ENCODE data around the gene TAOK1.

Gene TAOK1

GRCh38 chr17:29560316-29560715 is 170.2 kb downstream of the TAOK1 start:
- H3K4me3 ChIP-seq (ENCODE audit: low read depth, low read length) = no peak overlapping the region
- TF ChIP-seq CTCF (IDR thresholded peaks at IDR 0.05; ENCODE audit: low read depth, low read length) = no peak

- no peak overlapping the region for H3K4me3 ChIP-seq (ENCODE audit: low read depth, low read length)
- TF ChIP-seq CTCF (IDR thresholded peaks at IDR 0.05; ENCODE audit: low read depth, low read length) = no peak
These were observed 171.7 kb downstream of the TAOK1 start for GRCh38 chr17:29561554-29562517.

- no peak overlapping the region for H3K4me3 ChIP-seq (ENCODE audit: low read depth, low read length)
- TF ChIP-seq CTCF (IDR thresholded peaks at IDR 0.05; ENCODE audit: low read depth, low read length) = no peak
These were observed 172.5 kb downstream of the TAOK1 start for GRCh38 chr17:29562615-29563014.

GRCh38 chr17:29563816-29564215 is 173.7 kb downstream of the TAOK1 start:
- no peak for TF ChIP-seq CTCF (IDR thresholded peaks at IDR 0.05; ENCODE audit: low read depth, low read length)
- H3K4me3 ChIP-seq (ENCODE audit: low read depth, low read length) = no peak overlapping the region

- peak overlapping the region; percentile 55 for H3K4me3 ChIP-seq (ENCODE audit: low read depth, low read length)
- no peak for TF ChIP-seq CTCF (IDR thresholded peaks at IDR 0.05; ENCODE audit: low read depth, low read length)
These were observed 175.7 kb downstream of the TAOK1 start for GRCh38 chr17:29565643-29566472.

- no peak for TF ChIP-seq CTCF (IDR thresholded peaks at IDR 0.05; ENCODE audit: low read depth, low read length)
- peak within 1 kb of the TSS; percentile 73 for H3K4me3 ChIP-seq (ENCODE audit: low read depth, low read length)
These were observed 176.5 kb downstream of the TAOK1 start, which contains the start of gene ABHD15 for GRCh38 chr17:29566473-29567303. Gene ABHD15, minus strand, starts transcription at chr17:29567037. Its CDS starts 71 bp downstream, at chr17:29566966.
